ENCODE data around the gene RNU6-1.

Gene RNU6-1

GRCh38 chr15:67792250-67792942, 47.4 kb downstream of the RNU6-1 start (continued):
- TF ChIP-seq ZNF768 (tag by site-specific recombination; IDR thresholded peaks at IDR 0.05) (0 out of 2 replicates have a peak, but pooled peaks have one; percentile 5), BCL11B (tag by site-specific recombination; IDR thresholded peaks at IDR 0.05; ENCODE audit: low read depth) (peak; percentile 94), ZNF747 (tag by site-specific recombination; IDR thresholded peaks at IDR 0.05) (no peak), ZNF433 (tag by site-specific recombination; IDR thresholded peaks at IDR 0.05; ENCODE audit: low read depth) (no peak), ZNF785 (tag by site-specific recombination; IDR thresholded peaks at IDR 0.05) (no peak), ZNF558 (tag by site-specific recombination; IDR thresholded peaks at IDR 0.05) (peak; percentile 94), ZBTB26 (tag by site-specific recombination; optimal IDR thresholded peaks at IDR 0.05) (no peak), HOXA7 (CRISPR knock-in tag; IDR thresholded peaks at IDR 0.05; ENCODE audit: borderline replicate concordance) (no peak), YY1 (tag by site-specific recombination; IDR thresholded peaks at IDR 0.05) (no peak; the same call in 1 of the 2 replicates), ZNF19 (tag by site-specific recombination; IDR thresholded peaks at IDR 0.05; ENCODE audit: low read depth) (0 out of 2 replicates have a peak, but pooled peaks have one; percentile 65), ZNF16 (tag by site-specific recombination; IDR thresholded peaks at IDR 0.05; ENCODE audit: low read depth) (no peak), ZNF639 (tag by site-specific recombination; IDR thresholded peaks at IDR 0.05) (peak; percentile 99), ZFP41 (tag by site-specific recombination; IDR thresholded peaks at IDR 0.05; ENCODE audit: borderline replicate concordance) (no peak), ZNF596 (tag by site-specific recombination; IDR thresholded peaks at IDR 0.05) (peak; percentile 76; the same call in 1 of the 2 replicates), ZNF76 (tag by site-specific recombination; IDR thresholded peaks at IDR 0.05; ENCODE audit: borderline replicate concordance, low read depth) (peak; percentile 79; the same call in 1 of the 2 replicates), ZNF302 (tag by site-specific recombination; IDR thresholded peaks at IDR 0.05; ENCODE audit: low read depth) (no peak), ZNF629 (tag by site-specific recombination; IDR thresholded peaks at IDR 0.05) (peak; percentile 98), ZNF610 (tag by site-specific recombination; IDR thresholded peaks at IDR 0.05; ENCODE audit: borderline replicate concordance) (peak; percentile 86), SCRT1 (tag by site-specific recombination; IDR thresholded peaks at IDR 0.05; ENCODE audit: borderline replicate concordance) (peak; percentile 71; the same call in 1 of the 2 replicates), ZNF366 (tag by site-specific recombination; conservative IDR thresholded peaks at IDR 0.05) (peak; percentile 99), ZNF112 (tag by site-specific recombination; IDR thresholded peaks at IDR 0.05) (no peak), ATF2 (tag by site-specific recombination; IDR thresholded peaks at IDR 0.05; ENCODE audit: low read depth) (peak; percentile 93), ZNF211 (tag by site-specific recombination; IDR thresholded peaks at IDR 0.05; ENCODE audit: low read depth) (no peak), GLI4 (tag by site-specific recombination; IDR thresholded peaks at IDR 0.05) (no peak)
- TF ChIP-seq, protein P1, sequence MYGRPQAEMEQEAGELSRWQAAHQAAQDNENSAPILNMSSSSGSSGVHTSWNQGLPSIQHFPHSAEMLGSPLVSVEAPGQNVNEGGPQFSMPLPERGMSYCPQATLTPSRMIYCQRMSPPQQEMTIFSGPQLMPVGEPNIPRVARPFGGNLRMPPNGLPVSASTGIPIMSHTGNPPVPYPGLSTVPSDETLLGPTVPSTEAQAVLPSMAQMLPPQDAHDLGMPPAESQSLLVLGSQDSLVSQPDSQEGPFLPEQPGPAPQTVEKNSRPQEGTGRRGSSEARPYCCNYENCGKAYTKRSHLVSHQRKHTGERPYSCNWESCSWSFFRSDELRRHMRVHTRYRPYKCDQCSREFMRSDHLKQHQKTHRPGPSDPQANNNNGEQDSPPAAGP (tag by site-specific recombination; IDR thresholded peaks at IDR 0.05): peak; percentile 96
- TF ChIP-seq, protein P2, sequence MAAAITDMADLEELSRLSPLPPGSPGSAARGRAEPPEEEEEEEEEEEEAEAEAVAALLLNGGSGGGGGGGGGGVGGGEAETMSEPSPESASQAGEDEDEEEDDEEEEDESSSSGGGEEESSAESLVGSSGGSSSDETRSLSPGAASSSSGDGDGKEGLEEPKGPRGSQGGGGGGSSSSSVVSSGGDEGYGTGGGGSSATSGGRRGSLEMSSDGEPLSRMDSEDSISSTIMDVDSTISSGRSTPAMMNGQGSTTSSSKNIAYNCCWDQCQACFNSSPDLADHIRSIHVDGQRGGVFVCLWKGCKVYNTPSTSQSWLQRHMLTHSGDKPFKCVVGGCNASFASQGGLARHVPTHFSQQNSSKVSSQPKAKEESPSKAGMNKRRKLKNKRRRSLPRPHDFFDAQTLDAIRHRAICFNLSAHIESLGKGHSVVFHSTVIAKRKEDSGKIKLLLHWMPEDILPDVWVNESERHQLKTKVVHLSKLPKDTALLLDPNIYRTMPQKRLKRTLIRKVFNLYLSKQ (tag by site-specific recombination; IDR thresholded peaks at IDR 0.05; ENCODE audit: borderline replicate concordance): no peak
- TF ChIP-seq, protein P3, sequence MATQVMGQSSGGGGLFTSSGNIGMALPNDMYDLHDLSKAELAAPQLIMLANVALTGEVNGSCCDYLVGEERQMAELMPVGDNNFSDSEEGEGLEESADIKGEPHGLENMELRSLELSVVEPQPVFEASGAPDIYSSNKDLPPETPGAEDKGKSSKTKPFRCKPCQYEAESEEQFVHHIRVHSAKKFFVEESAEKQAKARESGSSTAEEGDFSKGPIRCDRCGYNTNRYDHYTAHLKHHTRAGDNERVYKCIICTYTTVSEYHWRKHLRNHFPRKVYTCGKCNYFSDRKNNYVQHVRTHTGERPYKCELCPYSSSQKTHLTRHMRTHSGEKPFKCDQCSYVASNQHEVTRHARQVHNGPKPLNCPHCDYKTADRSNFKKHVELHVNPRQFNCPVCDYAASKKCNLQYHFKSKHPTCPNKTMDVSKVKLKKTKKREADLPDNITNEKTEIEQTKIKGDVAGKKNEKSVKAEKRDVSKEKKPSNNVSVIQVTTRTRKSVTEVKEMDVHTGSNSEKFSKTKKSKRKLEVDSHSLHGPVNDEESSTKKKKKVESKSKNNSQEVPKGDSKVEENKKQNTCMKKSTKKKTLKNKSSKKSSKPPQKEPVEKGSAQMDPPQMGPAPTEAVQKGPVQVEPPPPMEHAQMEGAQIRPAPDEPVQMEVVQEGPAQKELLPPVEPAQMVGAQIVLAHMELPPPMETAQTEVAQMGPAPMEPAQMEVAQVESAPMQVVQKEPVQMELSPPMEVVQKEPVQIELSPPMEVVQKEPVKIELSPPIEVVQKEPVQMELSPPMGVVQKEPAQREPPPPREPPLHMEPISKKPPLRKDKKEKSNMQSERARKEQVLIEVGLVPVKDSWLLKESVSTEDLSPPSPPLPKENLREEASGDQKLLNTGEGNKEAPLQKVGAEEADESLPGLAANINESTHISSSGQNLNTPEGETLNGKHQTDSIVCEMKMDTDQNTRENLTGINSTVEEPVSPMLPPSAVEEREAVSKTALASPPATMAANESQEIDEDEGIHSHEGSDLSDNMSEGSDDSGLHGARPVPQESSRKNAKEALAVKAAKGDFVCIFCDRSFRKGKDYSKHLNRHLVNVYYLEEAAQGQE (tag by site-specific recombination; IDR thresholded peaks at IDR 0.05): 0 out of 2 replicates have a peak, but pooled peaks have one; percentile 35
- TF ChIP-seq, protein P4, sequence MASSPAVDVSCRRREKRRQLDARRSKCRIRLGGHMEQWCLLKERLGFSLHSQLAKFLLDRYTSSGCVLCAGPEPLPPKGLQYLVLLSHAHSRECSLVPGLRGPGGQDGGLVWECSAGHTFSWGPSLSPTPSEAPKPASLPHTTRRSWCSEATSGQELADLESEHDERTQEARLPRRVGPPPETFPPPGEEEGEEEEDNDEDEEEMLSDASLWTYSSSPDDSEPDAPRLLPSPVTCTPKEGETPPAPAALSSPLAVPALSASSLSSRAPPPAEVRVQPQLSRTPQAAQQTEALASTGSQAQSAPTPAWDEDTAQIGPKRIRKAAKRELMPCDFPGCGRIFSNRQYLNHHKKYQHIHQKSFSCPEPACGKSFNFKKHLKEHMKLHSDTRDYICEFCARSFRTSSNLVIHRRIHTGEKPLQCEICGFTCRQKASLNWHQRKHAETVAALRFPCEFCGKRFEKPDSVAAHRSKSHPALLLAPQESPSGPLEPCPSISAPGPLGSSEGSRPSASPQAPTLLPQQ (tag by site-specific recombination; IDR thresholded peaks at IDR 0.05): peak; percentile 96

All from HEK293 (cell line).